Right atrium auricular region (tissue), 2 donors: ENCODE measurements around the gene ITPK1. TPM values are rescaled to one million over a fixed set of nuclear protein-coding genes. Genes with fewer than 3 reads are reported as not detected.
A peak's percentile ranks its signal among the peaks of the same experiment; 100 is the strongest.

Source experiments
- DNase-seq: peaks from one replicate; pipeline ENCODE4 v3.0.0-alpha.2; 2019; ENCODE audit warnings: low spot score
- H3K27ac ChIP-seq, 2 donors: fragments of 200-600 bp; sonication (generic); 1 replicate in 1 of 2; 2 replicates in 1 of 2; pipeline ENCODE4 v1.5.1; 2016 to 2019
- H3K27me3 ChIP-seq, 2 donors: fragments of 200-600 bp; sonication (generic); one replicate each; pipeline versions ENCODE4 v1.5.1 to v1.6.0; 2017 to 2019
- H3K36me3 ChIP-seq: fragments of 200-600 bp; sonication (generic); one replicate; pipeline ENCODE4 v1.5.1; 2016
- H3K4me1 ChIP-seq, 2 donors: fragments of 200-600 bp; sonication (generic); one replicate each; pipeline versions ENCODE4 v1.5.1 to v1.6.0; 2017 to 2019
- H3K4me3 ChIP-seq, 2 donors: fragments of 200-600 bp; sonication (generic); 1 replicate in 1 of 2; 2 replicates in 1 of 2; pipeline ENCODE4 v1.5.1; 2017 to 2019; ENCODE audit warnings: mild to moderate bottlenecking in 1 of 2, moderate library complexity in 1 of 2
- H3K9me3 ChIP-seq, 2 donors: fragments of 200-600 bp; sonication (generic); one replicate each; pipeline ENCODE4 v1.5.1; 2019
- CTCF ChIP-seq, 2 donors: fragments of 200-600 bp; sonication (generic); IDR thresholded peaks; one replicate each; pipeline ENCODE4 v1.5.1; 2019; ENCODE audit warnings: antibody characterized with exemption in 2 of 2
- total RNA-seq, 2 donors: library from RNA; depleted of rRNA; stranded (reverse); fragments of >200 nt; gene quantifications; one replicate each; pipeline ENCODE4 v1.1.0, GENCODE V29; 2016

The ITPK1 gene
- total RNA-seq, 2 donors from 2014 or later = 58.3 to 76.0 TPM

DNA sequence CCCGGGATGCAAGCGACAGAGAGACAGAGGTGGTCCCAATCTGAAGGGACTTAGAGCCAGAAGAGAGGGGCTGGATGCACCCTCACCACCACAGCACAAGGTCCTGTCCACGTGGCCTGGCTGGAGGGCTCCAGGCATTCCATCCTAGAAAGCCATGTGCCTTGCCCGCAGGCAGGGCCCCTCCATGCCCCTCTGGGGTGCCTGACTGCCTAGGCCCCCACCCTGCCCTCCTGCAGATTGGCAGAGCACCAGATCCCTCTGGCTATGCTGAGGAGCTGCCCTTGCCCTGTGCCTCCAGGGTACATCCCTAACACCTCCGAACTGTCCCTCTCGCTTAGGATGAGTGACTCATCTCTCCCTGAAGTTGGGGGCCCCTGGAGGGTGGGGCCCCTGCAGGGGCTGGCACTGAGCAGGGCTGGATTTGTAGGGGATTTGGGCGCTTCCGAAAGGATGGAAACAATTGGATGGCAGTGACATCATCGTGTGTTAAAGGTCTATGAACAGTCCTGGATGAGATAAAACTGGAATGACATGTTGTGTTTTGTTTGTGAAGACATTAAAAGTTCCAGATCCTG, 141.8 kb downstream of the ITPK1 start:
- Histone ChIP-seq H3K9me3 (peaks cover 0 to 12% of the 10 kb centered on the region in 2 donors), H3K27ac (peak overlapping the region; percentile 84 to 91), H3K4me1 (peaks cover 0 to 32% of the 10 kb centered on the region in 2 donors)

GRCh38 chr14:92973261-92973797, 142.4 kb downstream of the ITPK1 start:
- TF ChIP-seq CTCF (IDR thresholded peaks at IDR 0.05) = peak; percentile 82 to 85
- DNase-seq = peak; percentile 89
- peak overlapping the region; percentile 84 to 91 for H3K27ac ChIP-seq
- H3K9me3 ChIP-seq = peaks cover 0 to 6% of the 10 kb centered on the region in 2 donors
- H3K36me3 ChIP-seq = peaks cover 5% of the 10 kb centered on the region
- H3K4me1 ChIP-seq = peaks cover 0 to 32% of the 10 kb centered on the region in 2 donors
- H3K27me3 ChIP-seq = no peaks in the 10 kb centered on the region
- no peak overlapping the region for H3K4me3 ChIP-seq

More for the DNA sequence above, 141.8 kb downstream of the ITPK1 start:
- Histone ChIP-seq H3K36me3 (peaks cover 5% of the 10 kb centered on the region), H3K27me3 (no peaks in the 10 kb centered on the region), H3K4me3 (no peak overlapping the region)
- no peak for TF ChIP-seq CTCF (IDR thresholded peaks at IDR 0.05)
- no peak for DNase-seq

GRCh38 chr14:92971601-92972180, 144.0 kb downstream of the ITPK1 start:
- Histone ChIP-seq H3K4me1 (peaks cover 0 to 32% of the 10 kb centered on the region in 2 donors), H3K36me3 (peaks cover 2% of the 10 kb centered on the region), H3K27me3 (no peaks in the 10 kb centered on the region), H3K9me3 (peaks cover 0 to 4% of the 10 kb centered on the region in 2 donors), H3K27ac (peak overlapping the region; percentile 76 to 91), H3K4me3 (no peak overlapping the region)
- no peak for TF ChIP-seq CTCF (IDR thresholded peaks at IDR 0.05)
- DNase-seq = no peak

DNA sequence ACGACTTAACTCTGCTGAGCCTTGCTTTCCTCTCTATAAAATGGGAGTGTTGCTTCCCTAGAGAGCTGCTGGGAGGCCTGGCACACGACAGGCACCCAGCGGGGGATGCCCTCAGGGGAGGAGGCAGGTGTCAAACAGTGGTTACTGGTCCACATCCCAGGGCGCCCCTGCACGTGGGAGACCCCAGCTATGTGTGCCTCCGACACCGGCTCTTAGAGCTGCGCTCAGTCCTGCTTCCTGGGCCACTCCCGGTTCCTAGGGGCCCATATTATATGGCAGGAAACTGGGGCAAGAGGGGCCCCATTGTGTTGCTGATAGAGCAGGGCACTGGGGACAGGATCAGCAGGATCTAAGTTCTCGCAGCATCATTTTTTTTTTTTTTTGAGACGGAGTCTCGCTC, 145.5 kb downstream of the ITPK1 start:
- Histone ChIP-seq H3K9me3 (no peaks in the 10 kb centered on the region), H3K36me3 (no peaks in the 10 kb centered on the region), H3K4me3 (no peak overlapping the region), H3K27me3 (no peaks in the 10 kb centered on the region), H3K4me1 (peaks cover 0 to 32% of the 10 kb centered on the region in 2 donors), H3K27ac (peak overlapping the region; percentile 64 to 65)
- DNase-seq = no peak
- TF ChIP-seq CTCF (IDR thresholded peaks at IDR 0.05) = no peak

GRCh38 chr14:92969871-92970270, 145.9 kb downstream of the ITPK1 start:
- Histone ChIP-seq H3K27ac (peak overlapping the region; percentile 64 to 65), H3K36me3 (no peaks in the 10 kb centered on the region), H3K27me3 (no peaks in the 10 kb centered on the region), H3K9me3 (no peaks in the 10 kb centered on the region), H3K4me3 (no peak overlapping the region), H3K4me1 (peaks cover 0 to 32% of the 10 kb centered on the region in 2 donors)
- TF ChIP-seq CTCF (IDR thresholded peaks at IDR 0.05) = no peak
- no peak for DNase-seq
